SK-N-DZ (cell line): ENCODE results near the gene SOX9.

ENCODE experiments used
- DNase-seq: peaks from one replicate; pipeline ENCODE4 v3.0.0-alpha.2; 2015; ENCODE audit warnings: low spot score

Gene SOX9

GRCh38 chr17:72158895-72159885 is 38.4 kb downstream of the SOX9 start:
- DNase-seq = no peak

- DNase-seq = no peak
Measured at GRCh38 chr17:72162569-72162968, 41.7 kb downstream of the SOX9 start.

GRCh38 chr17:72163474-72163873 is 42.7 kb downstream of the SOX9 start:
- no peak for DNase-seq

GRCh38 chr17:72164158-72164739 is 43.4 kb downstream of the SOX9 start:
- DNase-seq = no peak

- DNase-seq = no peak
Measured at GRCh38 chr17:72165192-72165866, 44.5 kb downstream of the SOX9 start.

GRCh38 chr17:72165867-72166439 is 45.1 kb downstream of the SOX9 start:
- DNase-seq = no peak

- DNase-seq = no peak
Measured at GRCh38 chr17:72167593-72167992, 46.8 kb downstream of the SOX9 start.

GRCh38 chr17:72169823-72170222 is 49.0 kb downstream of the SOX9 start:
- DNase-seq = no peak

GRCh38 chr17:72171703-72172667 is 51.2 kb downstream of the SOX9 start:
- no peak for DNase-seq

- no peak for DNase-seq
Measured at GRCh38 chr17:72173499-72174116, 52.8 kb downstream of the SOX9 start.

- DNase-seq = no peak
Measured at GRCh38 chr17:72175263-72175662, 54.4 kb downstream of the SOX9 start.
